Caco-2 (cell line): ENCODE data around the gene MYO1E. TPM values are rescaled to one million over a fixed set of nuclear protein-coding genes. Genes with fewer than 3 reads are reported as not detected.
A peak's percentile ranks its signal among the peaks of the same experiment; 100 is the strongest.

Experiments
- BruUV-seq: library from RNA; stranded (reverse); fragments of 400-500 nt; replicated peaks from 2 replicates; lab custom pipeline; 2021; lab: Mats Ljungman, UMichigan
- CTCF ChIA-PET: fragments of 300-600 bp; sonication (Branson Sonifier 250); formaldehyde crosslinking; loops from one replicate; lab custom pipeline; 2022; ENCODE audit warnings: antibody characterized with exemption; lab: Charles Lee
- POLR2A ChIA-PET: fragments of 300-600 bp; sonication (Branson Sonifier 250); formaldehyde crosslinking; loops from one replicate; lab custom pipeline; 2022; ENCODE audit warnings: antibody characterized with exemption; lab: Charles Lee
- DNase-seq, 2 experiments: peaks; one replicate each; pipeline versions ENCODE4 v3.0.0 to v3.0.0-alpha.2; 2020 to 2022
- H3K27me3 ChIP-seq: replicated peaks from 2 replicates; pipeline ENCODE4 v1.6.0; 2011; ENCODE audit warnings: low read length; ENCODE audit not compliant: control insufficient read depth, insufficient read depth
- H3K36me3 ChIP-seq: 2 replicates; pipeline ENCODE4 v1.5.1; 2011; ENCODE audit warnings: low read length; ENCODE audit not compliant: control insufficient read depth, insufficient read depth
- H3K4me1 ChIP-seq: fragments of 250-450 bp; sonication (Bioruptor Pico); 2 replicates; pipeline ENCODE4 v1.5.1; 2020; ENCODE audit warnings: mild to moderate bottlenecking
- H3K4me3 ChIP-seq: 2 replicates; pipeline ENCODE4 v1.5.1; 2011; ENCODE audit warnings: low read depth, mild to moderate bottlenecking, control low read depth, low read length
- H3K9me3 ChIP-seq: fragments of 250-450 bp; sonication (Bioruptor Pico); 2 replicates; pipeline ENCODE4 v1.5.1; 2020; ENCODE audit warnings: mild to moderate bottlenecking, moderate library complexity
- H3K27ac Mint-ChIP-seq: one replicate; pipeline ENCODE4 v1.8.0; 2022; ENCODE audit warnings: mixed read lengths; ENCODE audit not compliant: unreplicated experiment
- H3K27me3 Mint-ChIP-seq: one replicate; pipeline ENCODE4 v1.8.0; 2022; ENCODE audit warnings: mixed read lengths; ENCODE audit not compliant: insufficient read depth, unreplicated experiment
- H3K36me3 Mint-ChIP-seq: one replicate; pipeline ENCODE4 v1.8.0; 2022; ENCODE audit warnings: mild to moderate bottlenecking, mixed read lengths; ENCODE audit not compliant: insufficient read depth, unreplicated experiment
- H3K4me1 Mint-ChIP-seq: one replicate; pipeline ENCODE4 v1.8.0; 2022; ENCODE audit warnings: low read depth, mixed read lengths; ENCODE audit not compliant: unreplicated experiment
- H3K4me3 Mint-ChIP-seq: one replicate; pipeline ENCODE4 v1.8.0; 2022; ENCODE audit warnings: mild to moderate bottlenecking, moderate library complexity, mixed read lengths; ENCODE audit not compliant: unreplicated experiment
- H3K9me3 Mint-ChIP-seq: one replicate; pipeline ENCODE4 v1.8.0; 2022; ENCODE audit warnings: mixed read lengths; ENCODE audit not compliant: unreplicated experiment
- intact Hi-C: fragments of 100-400 bp; cut with micrococcal nuclease; formaldehyde crosslinking; loops from one replicate; pipeline ENCODE4 v1.10.0; 2022; ENCODE audit not compliant: unreplicated experiment
- total RNA-seq: library from RNA; stranded (reverse); gene quantifications from 2 replicates; pipeline ENCODE4 v1.2.3, GENCODE V29; 2022
- TF ChIP-seq, protein P1 (sequence below), 2 experiments: fragments of 200-600 bp in 1 of 2; IDR thresholded peaks; 1 replicate in 1 of 2; 2 replicates in 1 of 2; pipeline versions ENCODE4 v1.5.1 to v1.8.0; 2011 to 2022; ENCODE audit warnings: antibody characterized with exemption in 1 of 2, control low read depth in 1 of 2, inconsistent platforms in 1 of 2, low read depth in 1 of 2, low read length in 1 of 2, mild to moderate bottlenecking in 1 of 2, moderate library complexity in 1 of 2; ENCODE audit not compliant: insufficient read depth in 1 of 2, severe bottlenecking in 1 of 2, unreplicated experiment in 1 of 2

Gene MYO1E
- total RNA-seq, 1 experiment from 2014 or later: 187 TPM

DNA sequence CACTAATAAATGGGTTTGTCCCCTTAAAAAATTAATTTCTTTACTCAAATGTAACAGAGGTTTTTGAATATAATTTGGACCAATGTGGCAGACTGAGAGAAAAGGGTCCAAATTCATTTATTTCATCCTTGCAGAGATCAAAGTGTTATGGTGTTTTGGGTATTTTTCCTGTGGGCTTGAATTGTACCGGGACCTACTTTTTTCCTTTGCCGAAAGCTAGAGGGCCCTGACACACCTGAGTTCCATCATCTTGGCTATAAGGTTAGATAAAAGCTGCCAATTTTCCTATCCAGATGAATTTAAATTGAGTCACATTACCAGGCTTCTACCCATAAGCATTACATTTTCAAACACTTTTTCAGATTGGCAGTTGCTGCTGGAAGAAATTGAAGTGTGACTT is 266.8 kb downstream of the MYO1E start:
- BruUV-seq: TSS peak; percentile 61
- Mint-ChIP-seq H3K36me3 (peaks cover 48% of the 10 kb centered on the region), H3K4me3 (peak overlapping the region; percentile 99), H3K4me1 (peaks cover 6% of the 10 kb centered on the region), H3K27ac (peak overlapping the region; percentile 100), H3K9me3 (no peaks in the 10 kb centered on the region), H3K27me3 (no peaks in the 10 kb centered on the region)
- DNase-seq: no peak
- POLR2A ChIA-PET: interaction anchor here (0.6 to 0.7 kb wide), 2 partner anchors 118 to 448 kb away, joined by 4 to 7 read pairs; partner anchors contain the start of gene RNF111
- peaks cover 3% of the 10 kb centered on the region; the same call in 1 of the 2 replicates for H3K36me3 ChIP-seq
- intact Hi-C loops: loop anchor here (2.0 kb wide), 1 partner anchor 125 kb away; no protein-coding TSS in a partner anchor
- no peaks in the 10 kb centered on the region for H3K4me1 ChIP-seq
- TF ChIP-seq, protein P1, sequence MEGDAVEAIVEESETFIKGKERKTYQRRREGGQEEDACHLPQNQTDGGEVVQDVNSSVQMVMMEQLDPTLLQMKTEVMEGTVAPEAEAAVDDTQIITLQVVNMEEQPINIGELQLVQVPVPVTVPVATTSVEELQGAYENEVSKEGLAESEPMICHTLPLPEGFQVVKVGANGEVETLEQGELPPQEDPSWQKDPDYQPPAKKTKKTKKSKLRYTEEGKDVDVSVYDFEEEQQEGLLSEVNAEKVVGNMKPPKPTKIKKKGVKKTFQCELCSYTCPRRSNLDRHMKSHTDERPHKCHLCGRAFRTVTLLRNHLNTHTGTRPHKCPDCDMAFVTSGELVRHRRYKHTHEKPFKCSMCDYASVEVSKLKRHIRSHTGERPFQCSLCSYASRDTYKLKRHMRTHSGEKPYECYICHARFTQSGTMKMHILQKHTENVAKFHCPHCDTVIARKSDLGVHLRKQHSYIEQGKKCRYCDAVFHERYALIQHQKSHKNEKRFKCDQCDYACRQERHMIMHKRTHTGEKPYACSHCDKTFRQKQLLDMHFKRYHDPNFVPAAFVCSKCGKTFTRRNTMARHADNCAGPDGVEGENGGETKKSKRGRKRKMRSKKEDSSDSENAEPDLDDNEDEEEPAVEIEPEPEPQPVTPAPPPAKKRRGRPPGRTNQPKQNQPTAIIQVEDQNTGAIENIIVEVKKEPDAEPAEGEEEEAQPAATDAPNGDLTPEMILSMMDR (IDR thresholded peaks at IDR 0.05; ENCODE audit: insufficient read depth in 1 of 2, low read depth in 1 of 2, low read length in 1 of 2, severe bottlenecking in 1 of 2, unreplicated experiment in 1 of 2): peak in 1 of 2 experiments; percentile 30
- H3K27me3 ChIP-seq: no peaks in the 10 kb centered on the region
- no peaks in the 10 kb centered on the region for H3K9me3 ChIP-seq
- peak overlapping the region; percentile 94 for H3K4me3 ChIP-seq
- CTCF ChIA-PET: interaction anchor here (0.9 to 1.3 kb wide), 3 partner anchors 32 to 423 kb away, joined by 3 to 4 read pairs (median 4); no protein-coding TSS in a partner anchor

DNA sequence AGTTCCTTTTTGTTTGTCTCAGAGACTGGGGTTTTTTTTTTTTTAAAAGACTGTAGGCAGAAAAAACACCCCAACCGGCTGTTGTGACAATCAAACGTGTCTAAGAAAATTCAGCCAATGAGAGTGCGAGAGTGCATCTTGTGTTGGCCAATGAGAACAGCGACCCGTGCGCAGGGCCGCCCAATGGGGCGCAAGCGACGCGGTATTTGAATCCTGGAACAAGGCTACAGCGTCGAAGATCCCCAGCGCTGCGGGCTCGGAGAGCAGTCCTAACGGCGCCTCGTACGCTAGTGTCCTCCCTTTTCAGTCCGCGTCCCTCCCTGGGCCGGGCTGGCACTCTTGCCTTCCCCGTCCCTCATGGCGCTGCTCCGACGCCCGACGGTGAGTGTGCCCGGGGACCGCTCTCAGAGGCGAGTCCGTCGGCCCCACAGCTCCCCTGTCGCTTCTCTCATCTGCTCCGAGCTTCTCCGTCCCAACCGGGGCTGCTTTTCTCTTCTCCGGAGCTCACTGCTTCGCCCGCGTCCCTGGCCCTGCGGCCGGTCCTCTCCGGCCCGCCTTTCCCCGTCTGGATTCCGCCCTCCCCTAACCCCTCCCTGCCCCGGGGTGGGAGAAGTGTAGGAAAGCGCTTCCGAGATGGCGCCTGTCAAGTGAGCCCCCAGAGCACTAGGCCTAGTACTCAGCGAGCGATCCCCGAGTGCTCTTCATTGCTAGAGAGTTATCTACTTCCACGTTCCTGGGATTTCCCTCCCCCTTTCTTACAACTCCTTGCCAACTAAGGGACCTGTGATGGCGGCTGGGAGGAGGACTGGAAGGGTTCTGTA is 267.5 kb downstream of the MYO1E start, which contains the start of gene CCNB2:
Gene CCNB2 (plus strand): TSS at position 235 of the 821 bp plus-strand sequence. CDS start 123 bp downstream, at position 358.
- H3K36me3 Mint-ChIP-seq: peaks cover 45% of the 10 kb centered on the region
- peaks cover 3% of the 10 kb centered on the region; the same call in 1 of the 2 replicates for H3K36me3 ChIP-seq
- CTCF ChIA-PET: interaction anchor here (1.0 to 1.3 kb wide), 2 partner anchors 33 to 424 kb away, joined by 4 read pairs; no protein-coding TSS in a partner anchor
- no TSS peak for BruUV-seq
- H3K4me3 ChIP-seq: peak within 1 kb of the TSS; percentile 94
- TF ChIP-seq, protein P1 (IDR thresholded peaks at IDR 0.05; ENCODE audit: insufficient read depth in 1 of 2, low read depth in 1 of 2, low read length in 1 of 2, severe bottlenecking in 1 of 2, unreplicated experiment in 1 of 2): no peak
- peak; percentile 89 to 91 for DNase-seq
- H3K27ac Mint-ChIP-seq: peak within 1 kb of the TSS; percentile 100
- H3K4me1 Mint-ChIP-seq: peaks cover 6% of the 10 kb centered on the region
- no peaks in the 10 kb centered on the region for H3K4me1 ChIP-seq
- H3K9me3 ChIP-seq: no peaks in the 10 kb centered on the region
- no peaks in the 10 kb centered on the region for H3K9me3 Mint-ChIP-seq
- POLR2A ChIA-PET: interaction anchor here (0.6 kb wide), 1 partner anchor 449 kb away, joined by 7 read pairs; no protein-coding TSS in a partner anchor
- peak within 1 kb of the TSS; percentile 99 for H3K4me3 Mint-ChIP-seq
- H3K27me3 ChIP-seq: no peaks in the 10 kb centered on the region
- intact Hi-C loops: loop anchor here (2.0 kb wide), 1 partner anchor 124 kb away; no protein-coding TSS in a partner anchor
- H3K27me3 Mint-ChIP-seq: no peaks in the 10 kb centered on the region

DNA sequence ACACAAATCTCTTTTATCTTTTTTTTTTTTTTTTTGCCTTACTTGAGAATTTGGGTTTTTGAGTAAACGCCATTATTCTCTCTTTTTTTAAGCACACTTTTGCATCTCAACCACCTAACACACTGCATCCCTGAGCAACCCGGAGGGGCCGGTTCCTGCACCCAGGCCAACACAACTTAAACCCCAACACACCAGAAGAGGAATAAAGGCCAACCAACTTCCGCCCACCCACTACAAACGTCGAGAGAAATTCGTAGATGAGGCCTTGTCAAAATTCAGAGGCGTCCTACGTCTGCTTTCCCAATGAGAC is 268.1 kb downstream of the MYO1E start:
- Histone ChIP-seq H3K36me3 (peaks cover 3% of the 10 kb centered on the region; the same call in 1 of the 2 replicates), H3K9me3 (no peaks in the 10 kb centered on the region), H3K27me3 (no peaks in the 10 kb centered on the region), H3K4me3 (peak overlapping the region; percentile 94), H3K4me1 (no peaks in the 10 kb centered on the region)
- TF ChIP-seq, protein P1 (IDR thresholded peaks at IDR 0.05; ENCODE audit: insufficient read depth in 1 of 2, low read depth in 1 of 2, low read length in 1 of 2, severe bottlenecking in 1 of 2, unreplicated experiment in 1 of 2): no peak
- no TSS peak for BruUV-seq
- CTCF ChIA-PET: no interaction called here
- DNase-seq: no peak
- peak overlapping the region; percentile 99 for H3K4me3 Mint-ChIP-seq
- peaks cover 6% of the 10 kb centered on the region for H3K4me1 Mint-ChIP-seq
- H3K27ac Mint-ChIP-seq: peak overlapping the region; percentile 100
- no peaks in the 10 kb centered on the region for H3K9me3 Mint-ChIP-seq
- intact Hi-C loops: loop anchor here (2.0 kb wide), 1 partner anchor 124 kb away; no protein-coding TSS in a partner anchor
- POLR2A ChIA-PET: no interaction called here
- no peaks in the 10 kb centered on the region for H3K27me3 Mint-ChIP-seq
- H3K36me3 Mint-ChIP-seq: peaks cover 45% of the 10 kb centered on the region
